ENCODE data around the gene EPB41L5.
"Not testable (repeated sequence)": the region's sequence is repeated elsewhere in the genome, so short reads cannot be mapped to it uniquely, and the experiment has no call there.

Gene EPB41L5

DNA sequence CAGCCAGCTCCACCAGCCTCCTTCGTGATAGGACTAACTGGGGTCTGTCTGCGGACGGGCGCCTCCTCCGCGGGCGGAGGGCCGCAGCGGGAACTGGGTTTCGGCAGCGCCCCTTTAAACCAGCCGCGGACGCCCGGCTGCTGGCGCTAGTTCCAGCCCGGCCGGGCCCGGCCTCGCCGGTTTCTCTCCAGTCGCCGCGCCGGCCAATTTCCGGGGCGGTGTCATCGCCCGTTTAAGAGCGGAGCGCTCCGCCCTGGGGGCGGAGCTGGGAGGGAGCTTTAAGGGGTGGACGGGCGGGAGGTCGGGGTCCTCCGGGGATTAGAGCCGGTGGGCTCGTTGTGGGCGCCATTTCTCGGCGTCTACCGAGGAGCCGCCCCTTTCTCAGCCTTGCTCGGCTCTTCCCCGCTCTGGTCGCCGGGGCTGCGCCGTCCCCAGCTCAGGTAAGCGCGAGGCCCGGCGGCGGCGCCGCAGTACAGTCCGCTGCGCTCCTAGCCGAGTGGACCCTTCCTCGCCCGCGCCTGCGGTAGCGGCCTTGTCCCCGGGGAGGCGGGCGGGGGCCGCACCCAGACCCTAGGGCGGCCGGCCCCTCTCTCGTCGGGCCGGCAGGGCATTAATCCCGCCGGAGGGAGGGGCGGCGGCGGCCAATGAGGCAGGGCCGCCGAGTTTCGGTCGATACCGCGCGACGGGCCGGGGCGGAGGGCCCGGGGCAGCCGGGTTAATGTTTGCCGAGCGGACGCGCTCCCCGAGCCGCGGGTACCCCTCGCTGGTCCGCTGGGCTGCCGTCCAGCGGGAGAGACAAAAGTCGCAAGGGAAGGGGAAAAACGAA lies at the start of gene EPB41L5:
Gene EPB41L5, plus strand, starts transcription at position 307 of the 826 bp plus-strand sequence. CDS start 6,008 bp downstream, outside the sequence.
- peak; percentile 52 for DNase-seq (ENCODE audit: low read depth)

GRCh38 chr2:119981896-119982295 lies 31.0 kb upstream of the EPB41L5 start:
- no peak for DNase-seq (ENCODE audit: low read depth)

GRCh38 chr2:119982506-119982905 lies 30.4 kb upstream of the EPB41L5 start:
- no peak for DNase-seq (ENCODE audit: low read depth)

- DNase-seq (ENCODE audit: low read depth): no peak
Measured at GRCh38 chr2:119983108-119983507, 29.8 kb upstream of the EPB41L5 start.

- DNase-seq (ENCODE audit: low read depth): no peak
Measured at GRCh38 chr2:119996148-119996547, 16.7 kb upstream of the EPB41L5 start.

- not testable (repeated sequence) for DNase-seq (ENCODE audit: low read depth)
Measured at GRCh38 chr2:119996896-119997891, 15.7 kb upstream of the EPB41L5 start.

DNA sequence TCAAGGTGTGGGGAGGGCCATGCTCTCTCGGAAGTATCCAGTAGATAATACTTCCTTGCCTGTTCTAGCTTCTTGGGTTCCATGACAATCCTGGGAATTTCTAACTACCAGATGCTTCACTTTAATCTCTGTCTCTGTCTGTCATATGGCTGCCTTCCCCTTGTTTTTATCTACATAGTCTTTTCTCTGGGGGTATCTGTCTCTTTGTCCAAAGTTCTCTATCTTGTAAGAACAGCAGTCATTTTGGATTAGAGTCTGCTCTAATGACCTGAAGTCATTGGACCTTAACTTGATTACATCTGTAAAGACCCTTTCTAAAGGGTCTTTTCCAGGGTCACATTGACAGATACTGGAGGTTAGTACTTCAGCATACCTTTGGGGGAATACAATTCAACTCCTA lies 11.4 kb upstream of the EPB41L5 start:
- no peak for DNase-seq (ENCODE audit: low read depth)

DNA sequence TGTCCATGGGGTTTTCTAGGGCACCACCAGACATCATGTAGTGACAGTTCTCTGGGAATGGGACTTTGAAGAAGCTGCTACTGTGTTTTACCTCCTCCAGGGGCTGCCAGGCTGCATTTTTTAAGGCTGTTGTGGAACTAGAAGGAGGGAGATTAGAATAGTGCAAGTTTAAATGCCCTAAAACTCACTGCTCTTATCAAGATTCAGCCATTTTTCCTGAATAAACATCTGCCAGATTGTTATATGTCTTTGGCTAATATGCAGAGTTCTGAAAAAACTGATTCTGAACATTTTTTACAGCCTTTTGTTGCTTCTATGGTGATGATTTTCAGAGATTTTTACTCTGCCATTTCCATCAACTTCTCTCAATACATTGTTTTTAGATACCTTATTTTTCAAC lies 8.6 kb upstream of the EPB41L5 start:
- no peak for DNase-seq (ENCODE audit: low read depth)

DNA sequence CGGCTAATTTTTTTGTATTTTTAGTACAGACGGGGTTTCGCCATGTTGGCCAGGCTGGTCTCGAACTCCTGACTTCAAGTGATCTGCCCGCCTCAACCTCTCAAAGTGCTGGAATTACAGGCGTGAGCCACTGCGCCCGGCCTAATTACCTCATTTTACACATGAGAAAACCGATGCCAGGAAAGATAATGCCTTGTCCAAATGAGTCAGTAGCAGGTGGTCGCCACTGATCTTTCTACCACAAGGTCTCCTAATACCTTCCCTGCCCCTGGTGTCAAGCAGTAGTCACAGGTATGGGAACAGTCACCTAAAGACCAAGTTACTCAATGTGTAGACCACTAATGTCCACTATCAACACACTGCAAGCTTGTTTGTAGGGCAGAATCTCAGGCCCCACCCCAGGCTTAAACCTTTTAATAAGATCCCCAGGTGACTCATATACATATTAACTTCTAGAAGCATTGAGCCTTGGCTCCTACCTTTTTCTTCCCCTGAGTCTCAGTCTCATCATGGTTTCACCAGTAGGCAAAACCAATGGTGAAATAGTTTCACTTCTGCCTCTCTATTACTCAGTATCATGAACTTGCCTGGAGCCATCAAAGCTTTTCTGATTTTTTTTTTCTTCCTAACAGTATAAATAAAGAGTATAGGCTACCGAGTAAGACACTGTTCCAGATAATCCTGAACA lies 6.9 kb upstream of the EPB41L5 start:
- no peak for DNase-seq (ENCODE audit: low read depth)

GRCh38 chr2:120007851-120008250 lies 5.0 kb upstream of the EPB41L5 start:
- no peak for DNase-seq (ENCODE audit: low read depth)

- no peak for DNase-seq (ENCODE audit: low read depth)
Measured at GRCh38 chr2:120012363-120012762, 514 bp upstream of the EPB41L5 start.

DNA sequence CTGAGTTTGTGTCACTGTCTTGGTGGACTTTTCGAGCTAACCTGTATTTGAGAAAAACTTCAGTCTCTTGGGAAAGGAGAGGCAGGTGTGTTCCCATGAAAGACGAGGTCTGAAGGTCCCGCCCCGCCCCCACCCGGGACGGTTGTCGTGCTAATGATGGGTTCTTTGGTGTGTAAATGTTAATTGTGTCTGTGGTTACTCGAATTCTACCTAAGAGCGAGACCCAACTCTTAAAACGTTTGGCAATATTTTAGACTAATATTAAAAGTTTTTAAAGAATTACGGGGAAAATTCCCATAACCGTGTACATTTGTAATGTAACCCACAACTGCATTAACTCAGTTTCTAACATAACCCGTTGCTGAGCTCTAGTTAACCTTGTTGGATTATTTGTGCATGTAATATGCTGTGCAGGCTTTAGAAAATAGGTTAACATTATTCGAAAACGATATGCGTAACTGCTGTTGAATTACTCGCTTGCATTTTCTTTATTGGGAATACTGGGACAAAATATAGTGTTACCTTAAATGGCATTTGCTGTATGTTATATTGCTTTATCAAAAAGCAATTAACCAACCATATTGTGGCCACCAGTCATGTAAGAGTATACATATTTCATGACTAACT lies 833 bp downstream of the EPB41L5 start:
- DNase-seq (ENCODE audit: low read depth): no peak

DNA sequence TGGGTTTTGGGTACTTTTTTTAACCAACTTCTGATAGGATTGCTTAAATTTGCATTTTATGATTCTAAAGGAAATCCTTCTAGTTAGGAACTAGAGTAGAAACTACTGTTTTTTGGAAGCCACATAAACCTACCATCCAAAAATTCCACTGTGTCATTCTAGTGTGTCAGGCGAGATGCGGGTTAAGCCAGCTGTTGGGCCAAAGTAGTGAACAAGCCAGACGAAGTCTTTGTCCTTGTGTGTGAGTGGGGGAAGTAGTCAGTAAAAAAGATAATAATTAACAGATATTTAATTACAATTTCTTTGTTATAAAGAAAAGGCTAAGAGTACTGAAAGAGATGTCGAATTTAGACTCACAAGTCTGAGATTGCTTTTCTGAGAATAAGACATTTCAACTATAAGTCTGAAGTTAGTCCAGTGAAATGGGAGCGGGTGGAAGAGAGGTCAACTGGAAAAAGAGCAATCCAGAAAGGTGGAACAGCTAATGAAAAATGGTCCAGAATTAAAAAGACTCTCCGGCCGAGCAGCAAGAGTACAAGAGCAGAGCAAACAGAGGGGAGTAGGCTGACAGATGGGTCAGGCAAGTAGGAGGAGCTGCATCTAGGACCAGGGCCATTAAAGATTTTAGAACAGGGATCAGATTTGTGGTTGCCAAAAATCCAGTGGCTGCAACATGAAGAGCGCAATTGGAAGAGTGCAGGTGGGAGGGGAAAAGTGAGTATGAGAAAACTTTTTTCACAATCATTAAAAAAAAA lies 1.5 kb downstream of the EPB41L5 start:
- no peak for DNase-seq (ENCODE audit: low read depth)

DNA sequence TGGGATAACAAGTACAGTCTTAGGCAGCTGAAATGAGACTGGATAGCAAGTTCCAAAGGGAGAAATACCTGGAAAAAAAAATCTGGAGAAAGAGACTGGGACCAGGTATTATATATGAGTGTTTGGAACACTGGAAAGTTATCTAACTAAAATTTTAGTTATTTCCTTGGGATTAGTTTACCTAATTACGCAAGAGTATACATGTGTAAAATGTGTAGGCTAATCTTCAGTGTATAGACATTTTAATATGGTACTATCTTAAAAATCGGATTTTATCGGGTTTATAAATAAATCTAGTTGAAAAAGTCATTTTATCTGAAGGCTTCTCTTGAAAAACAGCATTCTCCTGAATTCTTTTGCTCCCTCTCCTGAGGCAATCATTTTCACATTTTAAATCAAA lies 3.9 kb downstream of the EPB41L5 start:
- DNase-seq (ENCODE audit: low read depth): no peak

GRCh38 chr2:120017201-120017600 lies 4.3 kb downstream of the EPB41L5 start:
- DNase-seq (ENCODE audit: low read depth): no peak

DNA sequence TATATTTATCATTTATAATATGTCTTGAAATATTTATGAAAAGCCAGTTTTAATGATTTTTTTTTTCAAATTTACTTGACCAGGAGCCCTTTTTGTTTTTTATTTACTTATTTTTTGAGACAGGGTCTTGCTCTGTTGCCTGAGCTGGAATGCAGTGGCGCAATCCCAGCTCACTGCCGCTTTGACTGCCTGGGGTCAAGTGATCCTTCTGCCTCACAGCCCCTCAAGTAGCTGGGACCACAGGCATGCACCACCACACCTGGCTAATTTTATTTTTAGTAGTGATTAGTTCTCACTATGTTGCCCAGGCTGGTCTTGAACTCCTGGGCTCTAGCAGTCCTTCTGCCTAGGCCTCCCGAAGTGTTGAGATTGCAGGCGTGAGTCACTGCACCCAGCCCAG lies 5.7 kb downstream of the EPB41L5 start:
- no peak for DNase-seq (ENCODE audit: low read depth)

DNA sequence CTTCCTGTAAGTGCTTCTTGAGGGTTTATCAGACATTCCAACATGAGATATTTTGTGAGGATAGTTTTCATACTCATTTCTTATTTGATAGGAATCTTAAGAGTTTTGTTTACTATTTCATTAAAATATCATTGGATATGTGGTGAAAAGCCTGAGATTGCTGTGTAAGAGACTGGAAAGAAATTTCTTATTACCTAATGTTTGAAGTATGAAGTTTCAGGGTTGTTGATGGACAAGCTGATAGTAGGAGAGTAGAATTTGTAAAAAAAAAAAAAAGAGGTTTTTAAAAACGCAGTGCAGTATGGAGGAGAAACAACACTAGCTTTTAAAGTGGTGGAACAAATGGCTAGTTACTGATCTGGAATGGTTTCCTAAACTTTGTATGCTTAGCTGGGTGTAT lies 7.7 kb downstream of the EPB41L5 start:
- DNase-seq (ENCODE audit: low read depth): no peak

DNA sequence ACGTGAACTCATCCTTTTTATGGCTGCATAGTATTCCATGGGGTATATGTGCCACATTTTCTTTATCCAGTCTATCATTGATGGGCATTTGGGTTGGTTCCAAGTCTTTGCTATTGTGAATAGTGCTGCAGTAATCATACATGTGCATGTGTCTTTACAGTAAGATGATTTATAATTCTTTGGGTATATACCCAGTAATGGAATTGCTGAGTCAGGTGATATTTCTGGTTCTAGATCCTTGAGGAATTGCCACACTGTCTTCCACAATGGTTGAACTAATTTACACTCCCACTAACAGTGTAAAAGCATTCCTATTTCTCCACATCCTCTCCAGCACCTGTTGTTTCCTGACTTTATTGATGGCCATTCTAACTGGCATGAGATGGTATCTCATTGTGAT lies 9.6 kb downstream of the EPB41L5 start:
- not testable (repeated sequence) for DNase-seq (ENCODE audit: low read depth)

DNA sequence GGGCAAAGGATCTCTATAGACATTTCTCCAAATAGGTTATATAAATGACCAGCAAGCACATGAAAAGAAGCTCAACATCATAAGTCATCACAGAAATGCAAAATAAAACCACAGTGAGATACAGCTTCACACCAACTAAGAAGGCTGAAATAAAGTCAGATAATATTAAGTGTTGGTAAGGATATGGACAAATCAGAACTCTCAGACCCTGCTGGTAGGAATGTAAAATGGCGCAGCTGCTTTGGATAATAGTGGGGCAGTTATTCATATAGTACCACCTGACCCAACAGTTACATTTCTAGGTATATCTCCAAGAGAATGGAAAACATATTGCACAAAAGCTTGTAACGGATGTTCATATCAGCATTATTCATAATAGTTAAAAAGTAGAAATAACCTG lies 14.0 kb downstream of the EPB41L5 start:
- no peak for DNase-seq (ENCODE audit: low read depth)

DNA sequence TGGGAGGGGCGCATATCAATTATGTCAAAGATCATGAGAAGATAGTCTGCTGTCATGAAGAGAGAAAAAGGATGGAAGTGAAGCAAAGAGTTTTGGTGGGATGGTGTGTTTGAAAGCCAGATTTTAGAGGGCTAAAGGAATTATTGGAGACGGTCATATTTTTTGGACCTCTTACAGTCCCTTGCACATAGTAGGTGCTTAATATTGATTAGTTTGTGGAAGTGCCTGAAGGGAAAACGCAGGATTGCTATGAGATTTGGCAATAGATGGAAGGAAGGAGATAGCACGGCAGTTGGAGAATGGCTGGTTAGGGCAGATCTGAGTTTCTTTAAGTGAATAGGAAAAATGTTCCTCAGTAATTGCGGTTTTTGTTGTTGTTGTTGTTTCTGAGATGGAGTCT lies 15.9 kb downstream of the EPB41L5 start:
- DNase-seq (ENCODE audit: low read depth): no peak
